ENCODE measurements around the gene ETV5. TPM values are rescaled to one million over a fixed set of nuclear protein-coding genes. Genes with fewer than 3 reads are reported as not detected.

Gene ETV5
- total and polyA plus RNA-seq, 9 of the 15 experiments (the other 6 are each of a cell fraction or from before 2014, with no cell fraction given), result 9.2 to 25.9 (median 15.9) TPM

DNA sequence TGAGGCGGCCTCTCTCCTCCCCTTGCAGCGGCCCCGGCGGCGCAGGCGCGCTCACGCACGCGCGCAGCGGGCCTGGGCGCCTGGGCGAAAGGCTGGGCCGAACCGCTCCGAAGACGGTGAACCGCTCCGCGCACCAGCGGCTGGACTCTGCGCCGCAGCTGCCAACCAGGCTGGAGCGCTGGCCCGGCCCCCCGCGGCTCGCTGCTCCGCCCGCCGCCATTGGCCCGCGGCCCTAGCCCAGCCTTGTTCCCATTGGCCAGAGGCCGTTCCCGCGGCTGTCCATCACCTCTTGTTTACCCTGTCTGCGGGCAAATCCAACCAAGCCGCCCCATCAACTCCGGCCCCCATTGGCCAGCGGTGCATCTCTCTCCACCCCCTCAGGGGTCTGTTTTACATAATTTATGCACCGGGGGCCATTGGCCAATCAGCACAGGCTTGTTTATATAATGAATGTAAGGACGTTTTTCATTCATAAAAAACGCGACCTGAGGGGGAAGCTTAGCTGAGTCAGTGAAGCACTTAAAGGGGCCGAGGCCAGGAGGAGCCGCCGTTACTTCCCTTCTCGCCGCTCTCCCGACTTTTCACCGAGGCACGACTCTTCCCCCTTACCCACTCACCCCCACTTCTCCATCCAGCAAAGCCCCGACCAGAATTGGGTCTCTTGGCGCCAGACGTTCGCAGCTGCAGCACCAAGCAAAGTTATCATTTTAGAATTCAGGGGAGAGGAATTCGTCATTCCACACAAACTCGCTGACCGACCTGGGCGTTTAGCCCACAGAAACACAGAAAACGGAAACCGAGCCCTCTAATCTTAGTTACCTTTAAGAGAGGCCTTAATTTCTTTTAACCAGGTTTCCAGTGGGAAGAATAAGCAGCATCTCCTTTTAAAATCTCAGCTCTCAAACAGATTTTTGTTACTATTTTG is at the start of gene ETV5 (continued):
- TF ChIP-seq, protein P1, sequence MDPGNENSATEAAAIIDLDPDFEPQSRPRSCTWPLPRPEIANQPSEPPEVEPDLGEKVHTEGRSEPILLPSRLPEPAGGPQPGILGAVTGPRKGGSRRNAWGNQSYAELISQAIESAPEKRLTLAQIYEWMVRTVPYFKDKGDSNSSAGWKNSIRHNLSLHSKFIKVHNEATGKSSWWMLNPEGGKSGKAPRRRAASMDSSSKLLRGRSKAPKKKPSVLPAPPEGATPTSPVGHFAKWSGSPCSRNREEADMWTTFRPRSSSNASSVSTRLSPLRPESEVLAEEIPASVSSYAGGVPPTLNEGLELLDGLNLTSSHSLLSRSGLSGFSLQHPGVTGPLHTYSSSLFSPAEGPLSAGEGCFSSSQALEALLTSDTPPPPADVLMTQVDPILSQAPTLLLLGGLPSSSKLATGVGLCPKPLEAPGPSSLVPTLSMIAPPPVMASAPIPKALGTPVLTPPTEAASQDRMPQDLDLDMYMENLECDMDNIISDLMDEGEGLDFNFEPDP (CRISPR knock-in tag; IDR thresholded peaks at IDR 0.05), result no peak
- TF ChIP-seq ZSCAN32 (CRISPR knock-in tag; IDR thresholded peaks at IDR 0.05) (no peak), FOXK1 (CRISPR knock-in tag; IDR thresholded peaks at IDR 0.05; ENCODE audit: borderline replicate concordance) (peak; percentile 94), CC2D1A (IDR thresholded peaks at IDR 0.05) (no peak), SIN3A (IDR thresholded peaks at IDR 0.05; ENCODE audit: borderline replicate concordance in 2 of 2, control insufficient read depth in 1 of 2, low read depth in 2 of 2, low read length in 2 of 2) (no peak; a peak in 1 of 4 replicates), E2F3 (CRISPR knock-in tag; IDR thresholded peaks at IDR 0.05) (no peak), CBX8 (IDR thresholded peaks at IDR 0.05; ENCODE audit: borderline replicate concordance, extremely low read depth, low read depth, low read length, poor library complexity, severe bottlenecking) (no peak), ZKSCAN1 (IDR thresholded peaks at IDR 0.05; ENCODE audit: low read depth, low read length) (no peak; the same call in 1 of the 2 replicates), TEAD4 (IDR thresholded peaks at IDR 0.05; ENCODE audit: low read length) (no peak; the same call in 1 of the 2 replicates), TEAD4 (CRISPR knock-in tag; IDR thresholded peaks at IDR 0.05; ENCODE audit: borderline replicate concordance) (no peak), DMBX1 (CRISPR knock-in tag; IDR thresholded peaks at IDR 0.05; ENCODE audit: borderline replicate concordance) (no peak), MEF2A (IDR thresholded peaks at IDR 0.05; ENCODE audit: control insufficient read depth, low read depth, low read length) (no peak), ZNF76 (CRISPR knock-in tag; IDR thresholded peaks at IDR 0.05; ENCODE audit: borderline replicate concordance) (no peak), ZNF354B (CRISPR knock-in tag; IDR thresholded peaks at IDR 0.05) (no peak), HDAC8 (tag; IDR thresholded peaks at IDR 0.05) (no peak), OTX1 (CRISPR knock-in tag; IDR thresholded peaks at IDR 0.05) (no peak)
- TF ChIP-seq, protein P2, sequence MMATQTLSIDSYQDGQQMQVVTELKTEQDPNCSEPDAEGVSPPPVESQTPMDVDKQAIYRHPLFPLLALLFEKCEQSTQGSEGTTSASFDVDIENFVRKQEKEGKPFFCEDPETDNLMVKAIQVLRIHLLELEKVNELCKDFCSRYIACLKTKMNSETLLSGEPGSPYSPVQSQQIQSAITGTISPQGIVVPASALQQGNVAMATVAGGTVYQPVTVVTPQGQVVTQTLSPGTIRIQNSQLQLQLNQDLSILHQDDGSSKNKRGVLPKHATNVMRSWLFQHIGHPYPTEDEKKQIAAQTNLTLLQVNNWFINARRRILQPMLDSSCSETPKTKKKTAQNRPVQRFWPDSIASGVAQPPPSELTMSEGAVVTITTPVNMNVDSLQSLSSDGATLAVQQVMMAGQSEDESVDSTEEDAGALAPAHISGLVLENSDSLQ (IDR thresholded peaks at IDR 0.05), result peak; percentile 100
- TF ChIP-seq, protein P3, sequence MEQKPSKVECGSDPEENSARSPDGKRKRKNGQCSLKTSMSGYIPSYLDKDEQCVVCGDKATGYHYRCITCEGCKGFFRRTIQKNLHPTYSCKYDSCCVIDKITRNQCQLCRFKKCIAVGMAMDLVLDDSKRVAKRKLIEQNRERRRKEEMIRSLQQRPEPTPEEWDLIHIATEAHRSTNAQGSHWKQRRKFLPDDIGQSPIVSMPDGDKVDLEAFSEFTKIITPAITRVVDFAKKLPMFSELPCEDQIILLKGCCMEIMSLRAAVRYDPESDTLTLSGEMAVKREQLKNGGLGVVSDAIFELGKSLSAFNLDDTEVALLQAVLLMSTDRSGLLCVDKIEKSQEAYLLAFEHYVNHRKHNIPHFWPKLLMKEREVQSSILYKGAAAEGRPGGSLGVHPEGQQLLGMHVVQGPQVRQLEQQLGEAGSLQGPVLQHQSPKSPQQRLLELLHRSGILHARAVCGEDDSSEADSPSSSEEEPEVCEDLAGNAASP (IDR thresholded peaks at IDR 0.05), result no peak
- TF ChIP-seq, protein P4, sequence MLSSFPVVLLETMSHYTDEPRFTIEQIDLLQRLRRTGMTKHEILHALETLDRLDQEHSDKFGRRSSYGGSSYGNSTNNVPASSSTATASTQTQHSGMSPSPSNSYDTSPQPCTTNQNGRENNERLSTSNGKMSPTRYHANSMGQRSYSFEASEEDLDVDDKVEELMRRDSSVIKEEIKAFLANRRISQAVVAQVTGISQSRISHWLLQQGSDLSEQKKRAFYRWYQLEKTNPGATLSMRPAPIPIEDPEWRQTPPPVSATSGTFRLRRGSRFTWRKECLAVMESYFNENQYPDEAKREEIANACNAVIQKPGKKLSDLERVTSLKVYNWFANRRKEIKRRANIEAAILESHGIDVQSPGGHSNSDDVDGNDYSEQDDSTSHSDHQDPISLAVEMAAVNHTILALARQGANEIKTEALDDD (IDR thresholded peaks at IDR 0.05), result no peak
- TF ChIP-seq, protein P5, sequence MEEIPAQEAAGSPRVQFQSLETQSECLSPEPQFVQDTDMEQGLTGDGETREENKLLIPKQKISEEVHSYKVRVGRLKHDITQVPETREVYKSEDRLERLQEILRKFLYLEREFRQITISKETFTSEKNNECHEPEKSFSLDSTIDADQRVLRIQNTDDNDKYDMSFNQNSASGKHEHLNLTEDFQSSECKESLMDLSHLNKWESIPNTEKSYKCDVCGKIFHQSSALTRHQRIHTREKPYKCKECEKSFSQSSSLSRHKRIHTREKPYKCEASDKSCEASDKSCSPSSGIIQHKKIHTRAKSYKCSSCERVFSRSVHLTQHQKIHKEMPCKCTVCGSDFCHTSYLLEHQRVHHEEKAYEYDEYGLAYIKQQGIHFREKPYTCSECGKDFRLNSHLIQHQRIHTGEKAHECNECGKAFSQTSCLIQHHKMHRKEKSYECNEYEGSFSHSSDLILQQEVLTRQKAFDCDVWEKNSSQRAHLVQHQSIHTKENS (CRISPR knock-in tag; IDR thresholded peaks at IDR 0.05), result no peak

All from K562 (cell line).